ENCODE data around the gene RNF121. TPM values are rescaled to one million over a fixed set of nuclear protein-coding genes. Genes with fewer than 3 reads are reported as not detected.

Gene RNF121
- 13.3 and 42.8 TPM in 2 replicates for total RNA-seq

GRCh38 chr11:71928737-71929443 lies at the start of gene RNF121:
Gene RNF121, plus strand, starts transcription at chr11:71929046. Its CDS starts 16 bp downstream, at chr11:71929062.

GRCh38 chr11:71927820-71928736 lies 768 bp upstream of the RNF121 start, which contains the start of gene XNDC1N:
Gene XNDC1N, minus strand, starts transcription at chr11:71928594. Its CDS starts 5,241 bp downstream, at chr11:71923353.

GRCh38 chr11:71998649-71999310 lies 69.9 kb downstream of the RNF121 start, which contains the start of gene IL18BP:
Gene IL18BP, plus strand, starts transcription at chr11:71998909. Its CDS starts 1,076 bp downstream, at chr11:71999985.

Other genes starting within 250 kb of the RNF121 start
- not detected in 2 replicates for gene DEFB108B, start 95.8 kb upstream of the RNF121 start, total RNA-seq
- gene DEFB131B, start 50.6 kb upstream of the RNF121 start, total RNA-seq, result not detected in 2 replicates
- 3.6 and 6.8 TPM in 2 replicates for gene XNDC1N, start 452 bp upstream of the RNF121 start, total RNA-seq
- 2.6 and 6.0 TPM in 2 replicates for gene IL18BP, start 69.9 kb downstream of the RNF121 start, total RNA-seq
- gene NUMA1, start 151.5 kb downstream of the RNF121 start, total RNA-seq, result 131 and 164 TPM in 2 replicates
- 1.9 and 7.0 TPM in 2 replicates for gene LRRC51, start 151.8 kb downstream of the RNF121 start, total RNA-seq
- 62.2 and 63.6 TPM in 2 replicates for gene LAMTOR1, start 174.3 kb downstream of the RNF121 start, total RNA-seq
- gene TOMT, start 176.9 kb downstream of the RNF121 start, total RNA-seq, result not detected in 2 replicates
- gene ANAPC15, start 183.6 kb downstream of the RNF121 start, total RNA-seq, result 22.1 and 24.3 TPM in 2 replicates
- gene FOLR3, start 206.7 kb downstream of the RNF121 start, total RNA-seq, result not detected in 2 replicates